ENCODE measurements around the gene RIC3. TPM values are rescaled to one million over a fixed set of nuclear protein-coding genes. Genes with fewer than 3 reads are reported as not detected.

RIC3 gene
- total RNA-seq, 1 experiment from 2014 or later: 23.7 TPM

DNA sequence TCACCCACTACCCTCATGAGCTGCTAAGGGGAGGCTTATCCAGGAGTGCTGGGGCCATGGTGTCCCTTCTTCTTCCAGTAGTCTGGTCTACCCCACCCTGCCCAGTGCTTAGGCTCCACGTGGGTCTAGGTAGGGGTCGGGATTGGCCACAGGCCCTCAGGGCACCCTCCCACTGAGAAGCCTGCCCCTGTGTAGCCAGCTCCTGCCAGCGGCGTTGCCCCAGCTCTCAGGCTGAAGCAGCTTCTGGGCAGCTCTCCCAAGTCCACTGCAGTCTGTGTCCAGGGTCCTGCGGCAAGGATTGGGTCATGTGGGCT, 24.0 kb upstream of the RIC3 start:
- H3K4me2 ChIP-seq (ENCODE audit: insufficient read depth, insufficient read length, low read length): no peak overlapping the region
- no peak overlapping the region for H3K56ac ChIP-seq (ENCODE audit: insufficient read length, low read depth, low read length)
- no peak overlapping the region for H2BK5ac ChIP-seq (ENCODE audit: insufficient read length, low read length)
- H3K23me2 ChIP-seq (ENCODE audit: insufficient read length, low read depth, low read length, poor library complexity, severe bottlenecking): no peaks in the 10 kb centered on the region
- no peak overlapping the region for H4K8ac ChIP-seq (replicated peaks; ENCODE audit: insufficient read length, low read depth, low read length)
- H3K23ac ChIP-seq (ENCODE audit: insufficient read length, low read depth, low read length): no peak overlapping the region
- no peak overlapping the region for H2BK120ac ChIP-seq (ENCODE audit: low read depth, low read length, poor library complexity, severe bottlenecking)
- H4K20me1 ChIP-seq (ENCODE audit: control insufficient read depth, insufficient read depth, insufficient read length): no peaks in the 10 kb centered on the region
- no peak overlapping the region for H3K4me3 Mint-ChIP-seq
- H4K91ac ChIP-seq (ENCODE audit: insufficient read length, low read depth, low read length): no peak overlapping the region
- no peak overlapping the region for H3K4ac ChIP-seq (ENCODE audit: low read depth, low read length)
- no peaks in the 10 kb centered on the region; a peak in 1 of 4 replicates for H3K4me1 Mint-ChIP-seq
- no peaks in the 10 kb centered on the region for H3K9me3 Mint-ChIP-seq
- H3K27ac ChIP-seq (ENCODE audit: insufficient read length, low read depth, low read length): no peak overlapping the region
- H2AK5ac ChIP-seq (ENCODE audit: insufficient read length, low read length): no peak overlapping the region
- WGBS (ENCODE audit: extremely low coverage, insufficient read length, low lambda C conversion rate): no CpG with 5 or more reads among the region's 5 CpGs
- no peak overlapping the region for H2BK12ac ChIP-seq (ENCODE audit: insufficient read length, low read depth, low read length)
- H3K79me2 ChIP-seq (ENCODE audit: insufficient read depth, low read length): no peaks in the 10 kb centered on the region
- H2BK15ac ChIP-seq (ENCODE audit: low read depth, low read length): no peak overlapping the region
- no peaks in the 10 kb centered on the region for H3K4me1 ChIP-seq (ENCODE audit: insufficient read depth, low read length)
- peaks cover 39% of the 10 kb centered on the region for H3K27me3 Mint-ChIP-seq (ENCODE audit: low read depth)
- H3K27me3 ChIP-seq (ENCODE audit: insufficient read depth, low read length): no peaks in the 10 kb centered on the region; the same call in 1 of the 2 replicates
- no peak overlapping the region for H3K9ac ChIP-seq (ENCODE audit: extremely low read depth, insufficient read length, low read length)
- H3K36me3 Mint-ChIP-seq (ENCODE audit: insufficient read depth in 1 of 3, low read depth in 3 of 3): no peaks in the 10 kb centered on the region
- H3K18ac ChIP-seq (ENCODE audit: insufficient read length, low read depth, low read length): no peak overlapping the region
- H3K27ac Mint-ChIP-seq: no peak overlapping the region
- TF ChIP-seq, protein P1, sequence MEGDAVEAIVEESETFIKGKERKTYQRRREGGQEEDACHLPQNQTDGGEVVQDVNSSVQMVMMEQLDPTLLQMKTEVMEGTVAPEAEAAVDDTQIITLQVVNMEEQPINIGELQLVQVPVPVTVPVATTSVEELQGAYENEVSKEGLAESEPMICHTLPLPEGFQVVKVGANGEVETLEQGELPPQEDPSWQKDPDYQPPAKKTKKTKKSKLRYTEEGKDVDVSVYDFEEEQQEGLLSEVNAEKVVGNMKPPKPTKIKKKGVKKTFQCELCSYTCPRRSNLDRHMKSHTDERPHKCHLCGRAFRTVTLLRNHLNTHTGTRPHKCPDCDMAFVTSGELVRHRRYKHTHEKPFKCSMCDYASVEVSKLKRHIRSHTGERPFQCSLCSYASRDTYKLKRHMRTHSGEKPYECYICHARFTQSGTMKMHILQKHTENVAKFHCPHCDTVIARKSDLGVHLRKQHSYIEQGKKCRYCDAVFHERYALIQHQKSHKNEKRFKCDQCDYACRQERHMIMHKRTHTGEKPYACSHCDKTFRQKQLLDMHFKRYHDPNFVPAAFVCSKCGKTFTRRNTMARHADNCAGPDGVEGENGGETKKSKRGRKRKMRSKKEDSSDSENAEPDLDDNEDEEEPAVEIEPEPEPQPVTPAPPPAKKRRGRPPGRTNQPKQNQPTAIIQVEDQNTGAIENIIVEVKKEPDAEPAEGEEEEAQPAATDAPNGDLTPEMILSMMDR (conservative IDR thresholded peaks at IDR 0.05): no peak
- H3K9me3 ChIP-seq (ENCODE audit: control insufficient read depth, low read depth, low read length): no peaks in the 10 kb centered on the region
- no peak overlapping the region for H4K5ac ChIP-seq (ENCODE audit: insufficient read length, low read depth, low read length)
- no peak overlapping the region for H3K14ac ChIP-seq (ENCODE audit: insufficient read depth, low read length)
- no peaks in the 10 kb centered on the region for H3K79me1 ChIP-seq (ENCODE audit: insufficient read depth, low read depth, low read length, poor library complexity, severe bottlenecking)
- no peak overlapping the region for H2AFZ ChIP-seq (ENCODE audit: low read length)
- no peak overlapping the region for H3T11ph ChIP-seq (ENCODE audit: low read length)
- H2BK20ac ChIP-seq (ENCODE audit: low read depth, low read length, poor library complexity, severe bottlenecking): no peak overlapping the region
- peak; percentile 78 for DNase-seq

Measured in H9 (cell line).